GM18505 (cell line): ENCODE results near the gene YTHDF1.
A peak's percentile ranks its signal among the peaks of the same experiment; 100 is the strongest.

Experiments used
- ATAC-seq: cut with Tn5 transposase; IDR thresholded peaks from one replicate; pipeline ENCODE4 v1.9.1; 2021; ENCODE audit not compliant: unreplicated experiment
- POLR2A ChIP-seq: IDR thresholded peaks from 4 replicates; pipeline ENCODE4 v1.6.1; 2011; ENCODE audit warnings: borderline replicate concordance; ENCODE audit not compliant: insufficient read depth, insufficient read length; ENCODE audit errors: extremely low read depth

Gene YTHDF1

DNA sequence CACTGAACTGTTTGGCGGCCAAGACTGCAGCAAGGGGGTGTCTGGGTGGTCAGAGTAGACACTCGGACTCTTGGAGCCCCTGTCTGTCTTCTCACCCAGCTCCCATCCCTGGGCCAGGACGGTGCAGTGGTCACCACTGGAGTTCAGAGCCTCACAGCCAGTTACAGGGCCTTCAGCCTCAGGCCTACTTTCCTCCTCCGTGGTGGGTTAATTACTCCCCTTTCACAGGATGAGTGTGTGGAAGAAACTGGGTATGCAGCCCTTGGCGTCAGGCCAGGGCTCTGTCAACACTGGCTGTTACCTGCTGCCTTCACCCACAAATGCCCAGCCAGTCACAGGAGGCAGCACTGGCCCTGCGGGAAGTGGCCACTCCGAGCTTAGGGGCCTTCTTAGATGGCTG, 1.8 kb upstream of the YTHDF1 start:
- TF ChIP-seq POLR2A = no peak
- ATAC-seq = no peak

DNA sequence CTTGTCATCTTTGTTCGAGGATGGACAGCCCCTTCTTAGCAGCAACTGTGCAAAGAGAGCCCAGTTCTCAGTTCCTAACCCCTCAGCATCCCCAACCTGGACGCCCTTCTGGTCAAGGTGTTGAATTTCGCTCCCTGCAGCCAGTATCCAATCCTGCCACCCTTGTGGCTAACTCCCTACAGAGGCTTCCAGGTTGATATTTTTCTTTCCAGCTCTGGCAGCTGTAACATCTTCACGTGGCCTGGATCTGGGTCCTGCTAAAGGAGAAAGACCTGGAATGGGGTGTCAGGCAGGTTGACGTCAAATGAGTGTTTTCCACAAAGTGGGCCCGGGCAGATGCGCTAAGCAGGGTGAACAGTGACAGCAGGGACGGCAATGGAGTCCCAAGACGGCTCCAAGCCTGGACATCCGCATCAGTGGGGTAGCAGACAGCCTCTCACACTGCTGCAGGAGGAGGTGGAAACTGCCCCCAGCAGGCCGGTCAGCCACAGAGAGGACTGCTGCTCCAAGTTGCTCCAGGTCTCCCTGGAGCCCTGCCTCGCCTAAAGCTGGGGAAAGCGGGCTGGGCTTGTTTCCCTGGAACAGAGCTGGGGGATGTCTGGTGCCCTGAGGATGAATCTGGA, 1.0 kb upstream of the YTHDF1 start:
- no peak for ATAC-seq
- TF ChIP-seq POLR2A = no peak

DNA sequence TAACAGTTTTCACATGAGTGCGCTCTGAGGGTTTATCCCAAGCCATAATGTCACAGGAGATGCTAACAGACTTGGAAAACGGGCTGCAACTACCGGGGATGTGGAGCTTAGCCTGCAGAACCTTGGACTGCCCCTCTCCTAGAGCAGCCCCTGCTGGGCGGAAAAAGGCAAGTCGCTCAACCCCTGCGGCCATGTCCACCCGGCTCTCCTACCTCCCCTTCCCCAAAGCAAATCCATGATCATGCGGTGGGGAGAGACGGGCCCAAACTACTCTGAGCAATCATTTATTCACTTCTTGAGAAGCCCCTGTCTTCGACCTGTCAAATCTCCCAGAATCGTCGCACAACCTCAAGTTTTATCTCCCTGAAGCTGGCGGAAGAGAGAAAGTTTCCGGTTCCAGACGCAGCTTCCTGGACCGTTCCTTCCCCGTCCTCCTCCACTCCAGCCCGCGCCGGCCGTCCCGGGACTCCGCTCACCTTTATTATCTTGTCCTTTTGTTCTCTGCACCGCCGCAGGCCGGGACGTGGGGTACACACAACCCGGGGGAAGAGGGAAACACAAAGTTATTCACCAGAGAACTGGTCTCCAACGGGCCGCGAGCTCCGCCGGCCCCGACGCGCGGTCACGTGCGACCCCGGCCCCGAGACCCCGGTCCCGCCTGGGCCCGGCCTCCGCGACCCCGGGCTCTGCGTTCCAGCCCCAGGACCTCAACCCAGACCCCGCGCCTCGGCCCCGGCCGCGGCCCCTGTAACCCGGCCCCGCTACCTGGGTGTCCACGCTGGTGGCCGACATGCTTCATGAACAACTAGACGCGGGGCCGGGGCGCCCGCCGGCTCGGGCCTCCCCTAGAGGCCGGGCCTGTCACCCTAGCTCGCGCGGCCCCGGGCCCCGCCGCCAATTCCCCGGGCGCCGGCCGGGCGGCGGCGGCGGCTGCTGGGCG, 560 bp downstream of the YTHDF1 start:
- no peak for TF ChIP-seq POLR2A
- ATAC-seq = peak; percentile 25

DNA sequence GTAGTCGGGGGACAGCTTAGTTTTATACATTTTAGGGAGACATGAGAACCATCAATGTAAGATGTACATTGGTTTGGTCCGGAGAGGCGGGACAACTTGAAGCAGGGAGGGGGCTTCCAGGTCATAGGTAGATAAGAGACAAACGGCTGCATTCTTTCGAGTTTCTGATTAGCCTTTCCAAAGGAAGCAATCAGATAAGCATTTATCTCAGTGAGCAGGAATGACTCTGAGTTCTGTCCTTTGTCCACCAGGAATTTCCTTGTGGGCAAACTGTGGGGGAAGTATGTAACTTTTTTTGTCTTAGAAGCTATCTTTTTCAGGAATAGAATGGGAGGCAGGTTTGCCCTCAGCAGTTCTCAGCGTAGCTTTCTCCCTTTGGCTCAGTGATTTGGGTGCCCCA, 1.4 kb downstream of the YTHDF1 start:
- TF ChIP-seq POLR2A = no peak
- no peak for ATAC-seq

DNA sequence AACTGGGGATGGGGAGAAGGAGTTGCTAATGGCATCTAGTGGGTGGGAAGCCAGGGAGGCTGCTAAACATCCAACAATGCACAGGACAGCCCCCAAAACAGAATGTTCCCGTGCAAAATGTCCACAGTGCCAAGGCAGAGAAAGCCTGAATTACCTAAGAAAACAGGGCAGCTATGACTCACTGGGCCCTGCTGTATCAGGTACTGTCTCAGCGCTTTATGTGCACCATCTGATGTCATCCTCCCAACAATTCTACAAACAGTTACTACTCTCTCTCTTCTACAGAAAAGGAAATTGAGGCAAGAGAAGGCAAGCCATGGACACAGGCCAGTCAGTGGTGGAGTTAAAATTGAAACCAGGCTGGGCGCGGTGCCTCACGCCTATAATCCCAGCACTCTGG, 3.1 kb downstream of the YTHDF1 start:
- no peak for ATAC-seq
- TF ChIP-seq POLR2A = no peak

DNA sequence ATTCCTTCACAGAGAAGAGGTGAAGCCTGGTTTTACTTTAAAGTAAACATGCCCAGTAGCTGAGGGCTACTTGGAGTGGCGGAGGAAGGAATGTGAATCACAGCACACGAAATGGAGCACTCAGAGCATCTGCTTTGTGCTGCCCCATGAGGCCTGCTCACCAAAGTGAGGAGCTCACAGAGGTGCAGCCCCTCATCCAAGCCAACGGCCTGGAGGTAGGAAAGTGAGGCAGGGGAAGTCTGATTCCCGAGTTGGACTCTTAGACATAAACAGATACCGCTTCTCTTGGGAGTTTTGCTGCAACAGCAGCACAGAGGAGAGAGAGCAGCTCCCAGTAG, 3.6 kb downstream of the YTHDF1 start:
- no peak for TF ChIP-seq POLR2A
- ATAC-seq = no peak

DNA sequence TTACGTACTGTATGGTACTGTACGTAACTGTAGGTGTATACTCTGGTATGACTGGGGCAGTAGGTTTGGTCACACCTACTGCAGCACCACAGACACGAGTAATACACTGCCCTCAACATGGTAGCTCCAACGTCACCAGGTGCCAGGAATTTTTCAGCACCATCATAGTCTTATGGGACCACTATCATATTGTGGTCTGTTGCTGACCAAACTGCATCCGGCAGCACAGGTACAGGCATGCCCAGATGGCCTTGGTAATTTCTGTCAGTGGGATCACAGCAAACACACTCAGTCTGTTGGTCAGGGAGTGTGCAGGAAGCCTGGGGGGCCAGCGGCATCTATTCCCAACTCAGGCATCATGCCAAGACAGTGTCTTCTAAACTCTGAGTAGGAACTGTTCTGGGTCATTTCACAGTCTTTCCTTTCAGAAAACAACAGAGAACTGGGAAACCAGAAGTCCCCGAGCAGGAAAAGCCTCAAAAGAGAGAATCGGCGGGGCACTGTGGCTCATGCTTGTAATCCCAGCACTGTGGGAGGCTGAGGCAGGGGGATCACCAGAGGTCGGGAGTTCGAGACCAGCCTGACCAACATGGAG, 5.8 kb downstream of the YTHDF1 start:
- TF ChIP-seq POLR2A = no peak
- ATAC-seq = no peak

DNA sequence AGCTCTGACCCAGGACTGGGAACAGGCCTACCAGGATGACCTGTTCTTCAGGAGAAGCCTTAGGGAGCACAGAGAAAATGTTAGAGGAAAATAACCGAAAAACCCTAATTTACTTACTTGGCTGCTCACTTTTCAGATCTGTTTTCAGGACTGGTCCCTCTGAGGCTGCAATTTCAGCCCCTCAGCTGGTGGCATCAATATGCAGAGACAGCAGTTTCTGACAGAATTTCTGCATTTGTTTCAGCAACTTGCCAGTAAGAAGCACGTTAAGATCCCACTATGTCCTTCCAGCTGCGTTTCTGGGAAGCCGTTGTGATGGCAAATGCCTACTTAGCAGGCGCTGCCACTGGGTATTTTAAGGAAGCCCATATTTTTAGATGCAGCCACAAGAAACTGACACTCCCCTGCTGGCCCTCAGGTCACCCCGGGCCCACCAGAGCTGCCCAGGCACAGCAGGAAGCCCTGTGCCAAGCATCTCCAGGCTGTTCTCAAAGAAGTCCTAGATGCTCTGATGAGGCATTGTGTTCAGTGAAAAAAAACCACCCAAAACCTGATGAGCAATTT, 7.5 kb downstream of the YTHDF1 start:
- TF ChIP-seq POLR2A = no peak
- no peak for ATAC-seq

DNA sequence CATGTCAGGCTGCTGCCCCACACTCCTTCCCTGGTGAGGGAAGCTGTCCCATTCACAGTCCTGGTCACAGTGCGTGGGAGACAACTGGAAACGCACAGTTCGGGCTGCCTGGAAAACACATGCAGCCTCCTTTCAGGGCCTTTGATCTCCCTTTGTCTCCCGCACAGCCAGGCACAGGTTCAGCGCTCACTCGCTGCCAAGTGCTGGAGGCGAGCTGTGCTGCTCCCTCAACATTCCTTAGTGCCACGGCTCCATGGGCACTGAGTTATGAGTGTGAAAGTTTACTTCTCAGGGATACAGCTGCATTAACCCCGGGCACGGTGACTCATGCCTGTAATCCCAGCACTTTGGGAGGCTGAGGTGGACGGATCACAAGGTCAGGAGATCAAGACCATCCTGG, 9.1 kb downstream of the YTHDF1 start:
- no peak for TF ChIP-seq POLR2A
- no peak for ATAC-seq

DNA sequence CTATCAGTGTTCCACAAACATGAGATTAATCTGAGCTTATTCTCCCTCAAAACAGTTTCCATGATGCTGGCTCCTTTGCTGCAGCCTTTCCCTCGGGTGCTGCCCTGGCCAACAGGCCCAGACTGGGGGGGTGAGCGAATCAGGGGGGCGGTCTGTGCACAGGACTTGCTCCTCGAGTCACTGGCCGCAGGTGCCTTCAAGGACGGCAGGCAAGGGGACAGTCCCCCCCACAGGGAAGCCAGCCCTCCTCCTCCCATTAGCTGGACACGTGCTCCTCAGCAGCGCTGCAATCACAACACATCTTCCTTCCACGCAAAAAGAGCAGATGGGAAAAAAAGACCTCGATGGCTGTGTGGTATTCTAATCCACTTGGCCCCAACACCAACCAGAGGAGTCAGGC, 10.0 kb downstream of the YTHDF1 start:
- no peak for TF ChIP-seq POLR2A
- no peak for ATAC-seq

DNA sequence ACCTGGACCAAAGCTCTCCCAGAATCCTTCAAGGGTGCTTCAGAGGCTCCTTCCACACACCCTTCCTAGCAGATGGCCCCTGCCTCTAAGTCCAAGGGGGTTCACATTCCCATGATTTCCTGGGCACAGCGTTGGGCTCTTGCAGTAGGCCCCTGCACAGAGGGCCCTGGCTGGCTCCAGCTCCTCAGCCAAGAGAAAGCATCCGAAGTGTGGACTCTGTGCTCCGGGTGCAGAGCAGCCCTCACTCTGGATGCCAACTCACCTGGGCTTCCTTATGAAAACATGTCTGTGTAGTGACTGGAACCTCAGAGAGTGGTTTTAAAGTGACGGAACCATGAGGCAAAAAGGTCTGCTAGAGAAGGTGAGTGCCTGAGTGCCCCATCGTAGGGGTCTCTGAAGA, 11.6 kb downstream of the YTHDF1 start:
- no peak for ATAC-seq
- TF ChIP-seq POLR2A = no peak

DNA sequence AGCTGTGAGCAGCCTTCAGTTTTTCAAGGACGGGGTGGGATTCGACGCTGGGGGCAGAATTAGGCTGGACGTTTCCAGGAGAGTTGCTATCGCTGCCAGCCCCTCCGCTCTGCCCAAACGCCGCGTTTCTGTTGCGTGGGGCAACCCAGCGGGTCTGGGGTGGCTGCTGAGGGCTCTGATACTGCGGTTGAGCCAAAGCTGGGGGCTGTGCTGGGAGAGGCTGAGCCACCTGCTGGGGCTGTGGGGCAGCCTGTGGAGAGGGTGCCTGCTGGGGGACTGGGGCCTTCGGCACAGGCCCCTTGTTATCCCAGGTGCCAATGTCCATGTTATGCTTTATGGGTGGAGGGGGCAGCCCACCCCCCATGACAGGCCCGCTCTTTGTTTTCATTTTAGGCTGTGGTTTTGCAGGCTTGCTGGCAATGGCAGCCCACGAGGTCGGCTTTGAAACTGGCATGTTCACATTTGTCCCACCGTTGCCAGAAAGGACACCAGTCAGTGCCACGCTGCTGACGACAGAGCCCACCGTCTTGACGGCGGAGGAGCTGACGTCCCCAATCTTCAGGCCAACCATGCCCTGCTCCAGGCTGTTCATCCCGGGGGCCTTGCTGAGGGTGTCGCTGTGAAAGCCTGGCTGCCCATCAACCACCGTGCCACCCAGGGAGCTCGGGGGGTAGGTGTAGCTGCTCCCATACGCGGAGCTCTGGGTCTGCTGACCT, 13.0 kb downstream of the YTHDF1 start:
- TF ChIP-seq POLR2A = no peak
- no peak for ATAC-seq

DNA sequence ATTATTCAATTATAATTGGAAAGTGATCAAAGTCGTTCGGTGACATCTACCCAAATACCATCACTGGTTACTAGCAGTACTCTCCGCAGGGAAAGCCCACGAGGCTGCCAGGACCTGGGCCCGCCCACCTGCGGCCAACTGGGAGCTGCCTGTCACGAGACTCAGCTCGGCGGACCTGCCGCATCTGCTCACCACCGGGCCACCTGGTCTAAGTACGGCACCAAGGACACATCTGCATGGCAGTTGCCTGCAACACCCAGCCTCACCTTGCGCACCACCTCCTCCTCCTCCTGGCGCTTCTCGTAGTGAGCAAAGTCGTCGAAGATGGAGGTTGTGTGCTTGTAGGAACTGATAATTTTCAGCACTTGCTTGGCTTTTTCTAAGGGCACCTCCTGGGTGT, 13.9 kb downstream of the YTHDF1 start:
- no peak for TF ChIP-seq POLR2A
- ATAC-seq = no peak
